GM19395 (cell line): Measurements from ENCODE around the gene CETN3.

ENCODE experiments used
- ATAC-seq: cut with Tn5 transposase; IDR thresholded peaks from one replicate; pipeline ENCODE4 v1.9.1; 2021; ENCODE audit warnings: mild to moderate bottlenecking, moderate library complexity; ENCODE audit not compliant: unreplicated experiment

Gene CETN3

DNA sequence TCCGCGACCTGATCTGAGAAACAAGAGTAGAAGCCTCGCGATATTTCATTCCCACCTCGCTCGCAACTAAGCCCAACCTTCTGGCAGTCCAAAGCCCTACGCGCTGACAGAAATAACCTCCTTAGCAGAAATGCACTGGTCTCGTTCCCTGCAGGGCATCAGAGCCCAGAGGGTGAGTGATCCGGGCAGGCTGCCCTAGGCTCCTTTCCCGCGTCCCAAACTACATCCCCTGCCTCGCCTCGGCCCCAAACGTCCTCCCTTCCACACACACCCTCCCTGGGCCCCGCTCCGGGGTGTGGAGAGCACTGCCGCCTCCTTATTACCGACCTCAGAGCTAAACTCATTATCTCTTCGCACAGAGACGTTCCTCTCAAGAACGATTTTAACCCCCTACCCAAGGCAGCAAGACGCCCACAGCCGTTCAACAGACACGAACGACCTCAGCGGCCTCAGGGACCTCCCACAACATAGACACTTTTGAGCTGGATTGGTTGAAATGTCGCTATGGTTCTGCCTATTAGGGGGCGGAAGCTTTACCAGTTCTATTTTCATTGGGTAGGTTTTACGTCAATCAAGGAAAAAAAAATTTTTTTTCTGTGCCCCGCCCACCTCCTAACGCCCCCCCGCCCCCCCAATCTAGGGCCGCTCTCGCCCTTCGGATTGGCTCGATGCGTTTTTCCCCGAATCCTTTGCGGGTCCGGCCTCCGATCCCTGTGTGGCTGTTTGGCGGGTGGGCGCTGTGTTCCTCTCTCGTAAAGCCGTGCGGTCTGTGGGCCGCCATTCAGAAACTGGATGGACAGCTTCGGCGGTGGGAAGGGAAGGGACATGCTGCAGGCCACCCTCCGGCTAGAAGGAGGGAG lies at the start of gene CETN3:
Gene CETN3 (minus strand): TSS at position 439 of the 860 bp plus-strand sequence. CDS start 95 bp downstream, at position 344.
- peak; percentile 95 for ATAC-seq

DNA sequence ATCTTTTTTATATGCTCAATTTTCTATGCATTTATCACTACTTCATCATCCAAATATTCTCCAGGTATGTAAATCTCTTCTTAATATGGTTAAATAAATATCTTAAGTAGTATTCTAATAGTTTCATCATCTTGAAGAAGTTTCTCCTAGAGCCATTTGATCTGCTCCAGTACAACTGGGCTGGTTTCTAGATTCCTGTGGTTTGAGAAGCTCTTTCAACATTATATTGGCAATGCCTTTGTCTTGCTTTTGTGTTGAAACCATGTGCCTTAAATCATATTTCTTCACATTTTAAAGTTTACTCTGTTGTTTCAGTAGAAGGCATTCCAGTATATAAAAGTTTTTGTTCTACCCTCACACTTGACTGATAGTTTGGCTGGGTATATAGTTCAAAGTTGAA lies 37.4 kb upstream of the CETN3 start:
- ATAC-seq, result no peak

- ATAC-seq, result no peak
Measured at GRCh38 chr5:90440644-90441043, 31.1 kb upstream of the CETN3 start.

DNA sequence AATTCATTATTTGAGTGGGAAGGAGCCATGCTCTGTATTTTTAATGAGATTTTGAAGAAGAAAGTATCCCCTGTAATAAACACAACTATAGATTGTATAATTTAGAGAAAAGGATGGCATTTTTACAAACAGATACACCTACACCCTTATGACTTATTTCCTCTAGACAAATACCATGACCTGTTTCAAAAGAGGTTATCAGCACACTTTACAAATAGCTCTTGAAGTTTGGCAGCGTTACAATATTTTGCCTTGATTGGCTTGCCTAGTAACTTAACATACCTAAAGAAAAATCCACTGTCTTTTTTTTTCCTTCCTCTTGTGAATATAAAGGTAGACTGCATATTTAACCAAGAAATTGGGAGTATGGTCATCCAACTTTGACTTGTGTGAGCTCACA lies 28.5 kb upstream of the CETN3 start:
- no peak for ATAC-seq

- no peak for ATAC-seq
Measured at GRCh38 chr5:90437663-90438062, 28.1 kb upstream of the CETN3 start.

- peak; percentile 51 for ATAC-seq
Measured at GRCh38 chr5:90434116-90434714, 24.7 kb upstream of the CETN3 start.

DNA sequence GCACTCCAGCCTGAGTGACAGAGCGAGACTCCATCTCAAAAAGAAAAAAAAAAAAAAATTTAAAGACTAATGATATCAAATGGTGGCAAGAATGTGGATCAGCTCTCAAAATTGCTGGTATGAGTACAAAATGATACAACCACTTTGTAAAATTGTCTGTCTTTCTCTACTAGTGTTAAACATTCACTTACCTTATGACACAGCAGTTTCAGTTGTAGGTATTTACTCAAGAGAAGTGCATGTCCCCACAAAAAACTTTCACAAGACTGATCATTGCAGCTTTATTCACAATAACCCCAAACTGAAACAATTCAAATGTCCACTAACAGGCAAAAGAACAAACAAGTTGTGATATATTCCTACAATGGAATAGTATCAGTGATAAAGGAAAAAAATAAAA lies 14.7 kb upstream of the CETN3 start:
- ATAC-seq, result peak; percentile 78

- ATAC-seq, result no peak
Measured at GRCh38 chr5:90421136-90421535, 11.6 kb upstream of the CETN3 start.

DNA sequence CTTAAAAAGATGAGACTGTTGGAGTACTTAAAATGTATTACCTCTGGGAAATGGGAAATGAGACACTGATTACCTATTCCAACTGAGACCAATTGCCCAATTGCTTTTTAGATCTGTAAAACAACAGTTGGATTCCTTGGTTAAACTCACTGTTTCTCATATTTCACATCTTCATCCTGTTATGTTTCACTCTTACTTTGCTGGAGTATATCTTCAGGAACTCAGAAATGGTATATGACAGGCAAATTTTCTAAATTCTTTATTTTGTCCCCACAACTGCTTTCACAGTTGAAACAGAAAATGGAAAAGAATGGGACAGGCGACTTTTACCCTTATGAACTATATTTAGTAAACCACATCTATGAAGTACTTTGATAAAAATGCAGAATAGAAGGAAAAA lies 8.7 kb upstream of the CETN3 start:
- ATAC-seq, result no peak

DNA sequence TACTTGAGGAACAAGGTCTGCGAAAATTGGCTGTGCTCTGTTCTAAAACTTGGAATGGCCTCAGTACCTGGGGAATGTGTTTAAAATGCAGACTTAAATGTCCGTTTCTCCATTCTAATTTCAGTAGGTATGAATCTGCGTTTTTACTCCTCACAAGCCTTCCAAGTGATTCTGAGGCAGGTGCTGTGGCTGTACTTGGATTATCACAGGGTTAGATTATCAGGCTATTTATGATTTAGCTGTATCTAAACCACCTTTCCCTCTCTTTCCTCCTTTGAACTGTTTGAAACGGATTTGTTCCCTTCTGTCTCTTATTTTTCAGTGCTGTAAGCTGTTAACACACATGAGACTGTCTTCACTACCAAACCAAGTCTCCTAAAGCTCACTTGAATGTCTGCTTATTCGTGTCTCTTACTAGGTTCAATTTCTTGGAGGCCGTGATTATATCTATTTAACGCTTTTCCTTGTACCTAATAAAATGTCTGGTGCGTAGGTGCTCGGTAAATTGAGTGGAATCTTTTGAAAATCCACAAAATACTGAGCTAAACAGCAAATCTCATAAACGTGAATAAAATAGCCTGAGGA lies 714 bp upstream of the CETN3 start:
- no peak for ATAC-seq

DNA sequence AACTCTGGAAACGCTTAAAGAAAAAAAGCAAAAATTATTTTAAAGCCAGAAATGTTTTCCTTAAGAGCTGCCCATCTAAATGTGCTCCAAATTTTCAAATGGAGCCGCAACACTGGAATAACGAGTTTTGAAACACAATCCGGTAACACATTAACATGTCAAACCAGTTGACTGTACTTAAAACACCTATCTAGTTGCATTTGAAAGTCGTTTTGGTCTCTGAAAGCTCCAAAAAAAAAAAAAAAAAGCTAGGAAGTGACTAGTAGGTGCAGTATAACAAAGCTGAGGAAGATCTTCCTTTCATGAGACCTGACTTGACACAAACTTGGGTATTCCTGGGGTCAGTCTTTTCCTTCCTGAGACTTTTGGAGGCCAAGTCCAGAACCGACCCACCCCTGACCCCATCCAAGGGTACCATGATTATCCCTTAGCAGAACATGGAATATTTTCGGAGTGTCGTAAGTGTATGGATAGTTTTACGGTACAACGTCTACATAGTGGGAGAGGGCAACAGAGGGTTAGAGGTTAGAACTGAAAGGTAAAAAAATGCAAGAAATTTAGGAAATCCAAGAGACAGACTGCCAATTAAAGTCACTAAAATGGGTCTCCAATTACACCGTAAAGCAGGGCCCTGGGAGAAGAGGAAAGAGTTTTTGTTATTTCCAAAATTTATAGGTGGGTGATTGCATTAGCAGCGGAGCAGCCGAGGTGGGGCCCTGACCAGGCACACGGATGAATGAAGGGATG lies 812 bp downstream of the CETN3 start:
- peak; percentile 5 for ATAC-seq

GRCh38 chr5:90406466-90406865 lies 3.1 kb downstream of the CETN3 start:
- ATAC-seq, result no peak

GRCh38 chr5:90402521-90403255 lies 6.9 kb downstream of the CETN3 start:
- no peak for ATAC-seq

- no peak for ATAC-seq
Measured at GRCh38 chr5:90399251-90399650, 10.3 kb downstream of the CETN3 start.

- no peak for ATAC-seq
Measured at GRCh38 chr5:90398726-90399125, 10.8 kb downstream of the CETN3 start.

DNA sequence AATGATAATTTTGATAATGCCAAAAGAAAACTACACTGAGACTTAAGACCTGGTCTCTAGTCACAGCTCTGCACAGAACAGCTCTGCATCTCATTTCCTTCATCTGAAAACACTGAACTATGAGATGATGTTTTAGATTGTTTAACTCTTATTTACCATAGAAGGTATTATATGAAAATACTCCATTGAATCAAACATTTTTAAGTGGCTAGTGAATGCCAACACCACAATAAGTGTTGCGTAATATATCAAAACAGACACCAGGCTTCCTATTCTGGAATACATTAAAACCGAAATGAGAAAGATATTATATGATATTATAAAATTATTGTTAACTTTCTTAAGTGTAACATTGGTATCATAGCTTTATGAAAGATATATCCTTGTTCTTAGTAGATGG lies 14.6 kb downstream of the CETN3 start:
- ATAC-seq, result no peak

GRCh38 chr5:90390928-90391327 lies 18.6 kb downstream of the CETN3 start:
- ATAC-seq, result no peak

DNA sequence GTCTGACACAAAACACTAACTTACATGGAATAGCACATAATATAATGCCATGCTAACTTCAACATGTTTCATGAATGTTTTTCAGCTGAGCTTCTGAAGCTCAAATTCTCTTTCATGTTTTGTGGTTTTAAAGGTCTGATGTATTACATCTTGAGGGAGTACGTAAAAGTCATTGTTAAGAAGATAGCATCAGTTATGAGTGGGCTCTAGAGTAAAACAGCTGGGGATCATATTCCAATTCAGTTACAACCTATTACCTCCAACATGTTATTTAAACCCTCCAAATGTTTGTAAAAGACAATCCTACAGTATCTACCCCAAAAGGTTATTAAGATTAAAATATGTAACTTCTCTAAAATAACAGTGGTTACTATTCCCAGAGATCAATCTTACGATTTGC lies 19.2 kb downstream of the CETN3 start:
- ATAC-seq, result no peak

DNA sequence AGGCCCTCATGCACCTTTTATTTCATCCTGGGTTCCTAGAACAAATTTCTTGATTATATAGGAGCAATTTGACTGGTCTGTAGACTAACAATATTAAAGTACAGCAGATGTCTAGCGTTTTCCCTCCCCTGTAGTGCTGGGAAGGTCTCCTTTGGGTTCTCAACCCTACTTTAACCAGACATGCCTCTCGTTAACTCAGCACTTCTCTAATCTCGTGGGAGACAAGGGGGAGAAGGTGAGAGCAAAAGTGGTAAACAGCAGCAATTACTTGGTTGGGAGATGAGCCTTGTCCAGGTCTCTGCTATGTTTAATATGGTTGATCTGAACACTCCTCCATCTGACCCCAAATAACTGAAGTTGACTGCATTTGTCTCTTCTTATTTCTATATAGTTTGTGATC lies 22.0 kb downstream of the CETN3 start:
- ATAC-seq, result no peak

- ATAC-seq, result no peak
Measured at GRCh38 chr5:90386099-90386710, 23.4 kb downstream of the CETN3 start.
